Measurements from ENCODE around the gene OR2Z1. TPM values are rescaled to one million over a fixed set of nuclear protein-coding genes. Genes with fewer than 3 reads are reported as not detected.

Gene OR2Z1
- total RNA-seq, 2 donors from 2014 or later: not detected

DNA sequence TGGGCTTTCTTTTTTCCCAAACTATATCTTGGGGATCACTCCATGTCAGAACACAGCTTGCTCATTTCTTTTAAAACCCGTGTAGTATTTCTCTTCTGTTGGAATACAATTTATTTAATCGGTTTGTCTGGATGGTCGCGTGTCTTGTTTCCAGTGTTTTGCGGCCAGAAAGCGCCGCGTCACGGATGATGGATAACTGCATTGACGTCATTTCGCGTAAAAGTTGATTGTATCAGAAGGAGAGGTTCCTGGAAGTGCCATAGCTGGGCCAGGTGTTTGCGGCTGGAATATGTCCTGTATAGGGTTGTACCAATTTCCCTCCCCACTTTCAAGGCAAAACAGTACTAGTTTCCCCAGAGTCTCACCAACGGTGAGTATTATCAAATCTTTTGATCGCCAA, 32.5 kb upstream of the OR2Z1 start:
- no peak for ATAC-seq (ENCODE audit: insufficient number of reproducible peaks, low FRiP score, low read depth)
- Histone ChIP-seq H3K36me3 (no peaks in the 10 kb centered on the region), H3K9me3 (no peaks in the 10 kb centered on the region), H3K27me3 (replicated peaks; ENCODE audit: insufficient read depth) (no peaks in the 10 kb centered on the region), H3K4me3 (no peak overlapping the region), H3K4me1 (ENCODE audit: control insufficient read depth in 1 of 2, low read depth in 2 of 2) (no peaks in the 10 kb centered on the region), H3K27ac (no peak overlapping the region)
- DNase-seq (ENCODE audit: low spot score): no peak
- TF ChIP-seq, protein P1, sequence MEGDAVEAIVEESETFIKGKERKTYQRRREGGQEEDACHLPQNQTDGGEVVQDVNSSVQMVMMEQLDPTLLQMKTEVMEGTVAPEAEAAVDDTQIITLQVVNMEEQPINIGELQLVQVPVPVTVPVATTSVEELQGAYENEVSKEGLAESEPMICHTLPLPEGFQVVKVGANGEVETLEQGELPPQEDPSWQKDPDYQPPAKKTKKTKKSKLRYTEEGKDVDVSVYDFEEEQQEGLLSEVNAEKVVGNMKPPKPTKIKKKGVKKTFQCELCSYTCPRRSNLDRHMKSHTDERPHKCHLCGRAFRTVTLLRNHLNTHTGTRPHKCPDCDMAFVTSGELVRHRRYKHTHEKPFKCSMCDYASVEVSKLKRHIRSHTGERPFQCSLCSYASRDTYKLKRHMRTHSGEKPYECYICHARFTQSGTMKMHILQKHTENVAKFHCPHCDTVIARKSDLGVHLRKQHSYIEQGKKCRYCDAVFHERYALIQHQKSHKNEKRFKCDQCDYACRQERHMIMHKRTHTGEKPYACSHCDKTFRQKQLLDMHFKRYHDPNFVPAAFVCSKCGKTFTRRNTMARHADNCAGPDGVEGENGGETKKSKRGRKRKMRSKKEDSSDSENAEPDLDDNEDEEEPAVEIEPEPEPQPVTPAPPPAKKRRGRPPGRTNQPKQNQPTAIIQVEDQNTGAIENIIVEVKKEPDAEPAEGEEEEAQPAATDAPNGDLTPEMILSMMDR (IDR thresholded peaks at IDR 0.05): no peak

DNA sequence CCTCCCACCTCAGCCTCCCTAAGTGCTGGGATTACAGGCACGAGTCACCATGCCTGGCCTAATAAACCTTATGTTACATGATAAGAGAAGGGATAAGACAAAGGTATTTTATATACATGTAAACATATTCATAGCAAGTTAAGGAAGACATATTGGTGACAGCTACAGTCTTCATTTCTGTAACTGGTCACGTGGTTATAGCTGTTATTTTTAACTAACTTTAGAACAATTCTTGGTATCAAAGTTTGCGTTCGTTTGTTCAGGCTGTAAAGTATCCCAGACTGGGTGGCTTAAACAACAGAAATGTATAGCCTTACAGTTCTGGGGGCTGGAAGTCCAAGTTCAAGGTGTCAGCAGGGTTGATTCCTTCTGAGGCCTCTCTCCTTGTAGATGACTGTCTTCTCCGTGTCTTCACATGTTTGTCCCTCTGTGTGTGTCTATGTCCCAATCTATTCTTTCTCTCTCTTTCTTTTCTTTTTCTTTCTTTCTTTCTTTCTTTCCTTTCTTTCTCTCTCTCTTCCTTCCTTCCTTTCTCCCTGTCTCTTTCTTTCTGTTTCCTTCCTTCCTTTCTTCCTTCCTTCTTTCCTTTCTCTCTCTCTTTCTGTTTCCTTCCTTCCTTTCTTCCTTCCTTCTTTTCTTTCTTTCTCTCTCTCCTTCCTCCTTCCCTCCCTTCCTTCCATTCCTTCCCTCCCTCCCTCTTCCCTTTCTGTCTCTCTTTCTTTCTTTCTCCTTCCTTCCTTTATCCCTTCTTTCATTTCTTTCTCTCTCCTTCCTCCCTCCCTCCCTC, 30.5 kb upstream of the OR2Z1 start:
- H3K4me1 ChIP-seq (ENCODE audit: control insufficient read depth in 1 of 2, low read depth in 2 of 2): no peaks in the 10 kb centered on the region
- H3K27me3 ChIP-seq (replicated peaks; ENCODE audit: insufficient read depth): no peaks in the 10 kb centered on the region
- TF ChIP-seq, protein P1 (IDR thresholded peaks at IDR 0.05): no peak
- H3K4me3 ChIP-seq: no peak overlapping the region
- DNase-seq (ENCODE audit: low spot score) (no peak), ATAC-seq (ENCODE audit: insufficient number of reproducible peaks, low FRiP score, low read depth) (no peak)
- no peak overlapping the region for H3K27ac ChIP-seq
- no peaks in the 10 kb centered on the region for H3K36me3 ChIP-seq
- no peaks in the 10 kb centered on the region for H3K9me3 ChIP-seq

DNA sequence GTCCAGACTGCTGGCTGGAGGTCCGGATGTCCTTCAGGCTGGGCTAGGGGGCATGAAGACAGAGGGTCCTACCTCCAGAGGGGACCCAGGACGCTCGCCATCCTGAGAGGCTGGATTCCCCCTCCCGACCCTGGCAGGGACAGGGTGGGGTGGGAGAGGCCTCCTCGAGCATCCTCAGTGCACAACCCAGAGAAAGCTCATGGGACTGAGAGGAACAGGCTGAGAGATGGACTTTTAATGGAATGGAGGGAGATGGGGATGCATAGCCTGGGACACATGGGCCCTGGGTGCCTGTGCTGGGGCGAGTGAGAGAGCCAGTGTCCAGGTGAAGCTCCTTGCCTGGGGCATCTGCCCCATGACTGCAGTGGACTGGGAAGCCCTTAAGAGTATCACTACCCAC, 25.9 kb upstream of the OR2Z1 start:
- Histone ChIP-seq H3K4me1 (ENCODE audit: control insufficient read depth in 1 of 2, low read depth in 2 of 2) (no peaks in the 10 kb centered on the region), H3K36me3 (no peaks in the 10 kb centered on the region), H3K27me3 (replicated peaks; ENCODE audit: insufficient read depth) (no peaks in the 10 kb centered on the region), H3K27ac (no peak overlapping the region), H3K9me3 (no peaks in the 10 kb centered on the region), H3K4me3 (no peak overlapping the region)
- TF ChIP-seq, protein P1 (IDR thresholded peaks at IDR 0.05): no peak
- DNase-seq (ENCODE audit: low spot score): no peak
- no peak for ATAC-seq (ENCODE audit: insufficient number of reproducible peaks, low FRiP score, low read depth)

DNA sequence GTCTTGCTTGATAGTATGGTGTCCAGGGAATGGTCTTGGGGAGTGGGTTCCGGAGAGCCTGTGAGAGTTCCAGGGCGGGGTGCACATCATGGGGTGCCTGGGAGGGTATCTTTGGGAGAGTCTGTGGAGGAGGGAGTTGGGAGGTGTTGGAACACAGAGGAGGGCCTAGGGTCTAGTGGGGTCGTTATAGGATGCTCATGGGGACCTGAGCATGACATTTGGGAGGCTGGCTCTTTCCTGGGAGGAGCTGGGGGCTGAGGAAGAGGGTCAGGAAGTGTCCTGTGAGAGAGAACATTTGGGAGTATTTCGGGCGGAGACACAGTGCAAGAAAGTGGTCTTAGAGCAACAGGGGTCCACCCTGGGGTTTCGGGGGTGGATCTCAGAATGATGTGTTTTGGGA, 25.5 kb upstream of the OR2Z1 start:
- TF ChIP-seq, protein P1 (IDR thresholded peaks at IDR 0.05): no peak
- Histone ChIP-seq H3K27me3 (replicated peaks; ENCODE audit: insufficient read depth) (no peaks in the 10 kb centered on the region), H3K36me3 (no peaks in the 10 kb centered on the region), H3K27ac (no peak overlapping the region), H3K4me1 (ENCODE audit: control insufficient read depth in 1 of 2, low read depth in 2 of 2) (no peaks in the 10 kb centered on the region), H3K4me3 (no peak overlapping the region), H3K9me3 (no peaks in the 10 kb centered on the region)
- ATAC-seq (ENCODE audit: insufficient number of reproducible peaks, low FRiP score, low read depth): no peak
- DNase-seq (ENCODE audit: low spot score): no peak

DNA sequence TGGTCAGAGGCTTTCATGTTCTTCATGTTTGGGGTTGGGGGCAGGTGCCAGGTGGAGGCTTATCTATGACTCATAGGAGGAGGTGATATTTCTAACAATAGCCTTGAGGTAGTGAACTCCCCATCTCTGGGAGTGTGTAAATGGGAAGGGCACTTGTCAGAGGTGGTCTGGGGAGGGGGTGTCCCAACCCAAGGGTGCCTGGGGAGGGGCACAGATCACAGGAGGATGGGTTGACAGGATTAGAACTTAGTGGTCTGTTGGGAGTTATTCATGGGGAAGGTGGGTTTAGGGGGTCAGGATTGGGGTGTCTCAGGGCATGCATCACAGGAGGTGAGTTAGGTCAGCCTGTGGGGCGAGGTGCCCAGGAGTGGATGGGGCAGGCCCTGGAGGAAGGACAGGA, 24.4 kb upstream of the OR2Z1 start:
- TF ChIP-seq, protein P1 (IDR thresholded peaks at IDR 0.05): no peak
- ATAC-seq (ENCODE audit: insufficient number of reproducible peaks, low FRiP score, low read depth) (no peak), DNase-seq (ENCODE audit: low spot score) (no peak)
- Histone ChIP-seq H3K36me3 (no peaks in the 10 kb centered on the region), H3K27me3 (replicated peaks; ENCODE audit: insufficient read depth) (no peaks in the 10 kb centered on the region), H3K4me1 (ENCODE audit: control insufficient read depth in 1 of 2, low read depth in 2 of 2) (no peaks in the 10 kb centered on the region), H3K27ac (no peak overlapping the region), H3K9me3 (no peaks in the 10 kb centered on the region), H3K4me3 (no peak overlapping the region)

Measured in thoracic aorta (tissue), 2 donors.